ENCODE results near the gene CTNNA2. TPM values are rescaled to one million over a fixed set of nuclear protein-coding genes. Genes with fewer than 3 reads are reported as not detected.

The CTNNA2 gene
- total and polyA plus RNA-seq, 12 donors, result 0.12 to 5.0 (median 1.4) TPM; not detected in 1

DNA sequence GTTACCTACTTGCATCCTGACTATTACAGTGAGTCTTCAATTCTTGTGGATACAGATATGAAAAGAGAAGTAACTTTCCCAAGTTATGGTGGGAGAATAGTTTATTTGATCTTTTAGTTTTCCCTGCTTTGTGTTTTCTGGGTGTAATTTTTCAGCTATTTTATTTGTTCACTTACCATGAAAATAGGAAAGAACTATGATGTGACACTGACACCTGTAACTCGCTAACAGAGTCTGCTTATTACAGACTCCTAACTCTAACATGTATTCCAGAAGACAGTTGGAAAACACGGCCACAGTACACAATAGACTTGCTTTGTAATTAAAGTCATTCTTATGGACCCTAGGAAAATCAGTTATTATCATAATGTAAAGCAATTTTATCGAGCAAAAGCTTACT is 468.5 kb downstream of the CTNNA2 start:
- Histone ChIP-seq H3K9me3 (replicated peaks in 1 of 3) (no peaks in the 10 kb centered on the region), H3K4me1 (replicated peaks in 1 of 2) (no peaks in the 10 kb centered on the region), H3K27ac (no peak overlapping the region), H3K27me3 (no peaks in the 10 kb centered on the region), H3K4me3 (no peak overlapping the region), H3K36me3 (replicated peaks in 1 of 2) (no peaks in the 10 kb centered on the region)
- intact Hi-C loops (cut with DNase I), result no loop called here
- 74 to 77% (median 76%) methylated on average over 3 of the region's 3 CpGs for WGBS, 4 donors
- no peak for DNase-seq
- TF ChIP-seq, protein P1, sequence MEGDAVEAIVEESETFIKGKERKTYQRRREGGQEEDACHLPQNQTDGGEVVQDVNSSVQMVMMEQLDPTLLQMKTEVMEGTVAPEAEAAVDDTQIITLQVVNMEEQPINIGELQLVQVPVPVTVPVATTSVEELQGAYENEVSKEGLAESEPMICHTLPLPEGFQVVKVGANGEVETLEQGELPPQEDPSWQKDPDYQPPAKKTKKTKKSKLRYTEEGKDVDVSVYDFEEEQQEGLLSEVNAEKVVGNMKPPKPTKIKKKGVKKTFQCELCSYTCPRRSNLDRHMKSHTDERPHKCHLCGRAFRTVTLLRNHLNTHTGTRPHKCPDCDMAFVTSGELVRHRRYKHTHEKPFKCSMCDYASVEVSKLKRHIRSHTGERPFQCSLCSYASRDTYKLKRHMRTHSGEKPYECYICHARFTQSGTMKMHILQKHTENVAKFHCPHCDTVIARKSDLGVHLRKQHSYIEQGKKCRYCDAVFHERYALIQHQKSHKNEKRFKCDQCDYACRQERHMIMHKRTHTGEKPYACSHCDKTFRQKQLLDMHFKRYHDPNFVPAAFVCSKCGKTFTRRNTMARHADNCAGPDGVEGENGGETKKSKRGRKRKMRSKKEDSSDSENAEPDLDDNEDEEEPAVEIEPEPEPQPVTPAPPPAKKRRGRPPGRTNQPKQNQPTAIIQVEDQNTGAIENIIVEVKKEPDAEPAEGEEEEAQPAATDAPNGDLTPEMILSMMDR (IDR thresholded peaks at IDR 0.05), result no peak
- TF ChIP-seq POLR2A (IDR thresholded peaks at IDR 0.05), result no peak

DNA sequence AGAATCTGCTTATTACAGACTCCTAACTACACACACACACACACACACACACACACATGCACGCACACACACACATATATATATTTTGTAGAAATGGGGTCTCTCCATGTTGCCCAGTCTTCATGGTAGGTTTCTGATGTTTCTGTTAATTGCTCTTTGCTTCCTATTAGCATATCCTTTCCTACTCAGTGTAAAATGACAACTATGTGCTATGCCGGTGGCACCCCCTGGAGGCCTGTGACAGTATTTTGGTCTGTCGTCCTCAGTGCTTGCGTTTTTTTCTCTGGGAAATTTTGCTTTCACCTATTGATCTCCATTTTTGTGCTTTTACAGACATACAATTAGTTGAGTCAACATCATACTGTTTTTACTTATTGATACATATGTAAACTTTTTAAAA is 469.6 kb downstream of the CTNNA2 start:
- Histone ChIP-seq H3K4me1 (replicated peaks in 1 of 2) (no peaks in the 10 kb centered on the region), H3K36me3 (replicated peaks in 1 of 2) (no peaks in the 10 kb centered on the region), H3K9me3 (replicated peaks in 1 of 3) (no peaks in the 10 kb centered on the region), H3K27me3 (no peaks in the 10 kb centered on the region), H3K4me3 (no peak overlapping the region), H3K27ac (no peak overlapping the region)
- WGBS, 4 donors, result 65 to 85% (median 78%) methylated on average over 4 of the region's 4 CpGs
- intact Hi-C loops (cut with DNase I), result no loop called here
- DNase-seq, result no peak
- TF ChIP-seq, protein P1 (IDR thresholded peaks at IDR 0.05), result no peak
- TF ChIP-seq POLR2A (IDR thresholded peaks at IDR 0.05), result no peak

DNA sequence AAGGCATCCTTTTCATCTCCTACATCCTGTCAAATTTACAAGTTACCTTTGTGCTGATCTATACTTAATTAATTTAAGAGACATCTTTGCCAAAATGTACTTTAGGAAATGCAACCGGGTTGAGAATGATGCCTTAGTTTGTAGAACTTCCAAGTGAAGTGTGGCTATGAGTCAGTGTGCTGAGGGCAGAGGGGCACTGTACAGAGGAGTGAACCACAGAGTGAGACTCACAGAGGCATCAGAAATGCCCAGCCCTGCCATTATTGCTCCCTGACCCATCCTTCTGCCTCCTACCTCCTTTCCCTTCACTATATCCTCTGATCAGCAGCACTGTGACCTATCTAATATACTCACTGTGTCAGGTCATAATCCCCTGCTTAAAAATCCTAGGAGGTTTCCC is 471.6 kb downstream of the CTNNA2 start:
- no peak overlapping the region for H3K27ac ChIP-seq
- H3K36me3 ChIP-seq (replicated peaks in 1 of 2), result no peaks in the 10 kb centered on the region
- intact Hi-C loops (cut with DNase I), result no loop called here
- no peaks in the 10 kb centered on the region for H3K4me1 ChIP-seq (replicated peaks in 1 of 2)
- H3K9me3 ChIP-seq (replicated peaks in 1 of 3), result no peaks in the 10 kb centered on the region
- no peak overlapping the region for H3K4me3 ChIP-seq
- no peak for TF ChIP-seq POLR2A (IDR thresholded peaks at IDR 0.05)
- TF ChIP-seq, protein P1 (IDR thresholded peaks at IDR 0.05), result no peak
- WGBS, 4 donors, result 62 to 78% (median 70%) methylated on average over 1 of the region's 1 CpG
- DNase-seq, result no peak
- H3K27me3 ChIP-seq, result no peaks in the 10 kb centered on the region

DNA sequence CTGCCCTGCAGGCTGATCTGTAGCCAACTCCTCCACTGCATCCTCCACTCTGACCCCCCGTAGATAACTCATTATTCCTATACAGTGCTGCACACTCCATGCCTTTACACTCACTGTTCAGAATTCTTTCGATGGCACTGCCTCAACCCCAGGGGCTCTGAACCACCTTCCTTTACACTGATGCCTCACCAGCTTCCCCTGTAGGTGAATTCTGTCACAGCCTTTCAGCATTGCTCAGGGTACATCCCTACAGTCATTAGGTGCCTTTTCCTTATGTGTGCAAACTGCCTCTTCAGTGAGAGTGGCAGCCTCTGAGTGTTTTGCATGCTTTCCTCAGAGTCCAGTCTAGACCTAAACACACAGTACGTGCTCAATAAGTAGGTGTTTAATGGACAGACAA is 472.3 kb downstream of the CTNNA2 start:
- 72 to 85% (median 75%) methylated on average over 3 of the region's 3 CpGs for WGBS, 4 donors
- Histone ChIP-seq H3K4me1 (replicated peaks in 1 of 2) (no peaks in the 10 kb centered on the region), H3K36me3 (replicated peaks in 1 of 2) (no peaks in the 10 kb centered on the region), H3K27ac (no peak overlapping the region), H3K4me3 (no peak overlapping the region), H3K9me3 (replicated peaks in 1 of 3) (no peaks in the 10 kb centered on the region), H3K27me3 (no peaks in the 10 kb centered on the region)
- intact Hi-C loops (cut with DNase I), result no loop called here
- TF ChIP-seq POLR2A (IDR thresholded peaks at IDR 0.05), result no peak
- TF ChIP-seq, protein P1 (IDR thresholded peaks at IDR 0.05), result no peak
- DNase-seq, result no peak
